Neural progenitor cell (in vitro differentiated cells): ENCODE results near the gene RAB6B.

Experiments
- CTCF ChIP-seq: fragments of 200-600 bp; sonication (generic); IDR thresholded peaks from 2 replicates; pipeline ENCODE4 v1.5.1; 2017; ENCODE audit warnings: antibody characterized with exemption, mild to moderate bottlenecking
- EZH2 ChIP-seq: fragments of 200-600 bp; sonication (generic); IDR thresholded peaks from 2 replicates; pipeline ENCODE4 v1.6.1; 2017; ENCODE audit warnings: antibody characterized with exemption, mild to moderate bottlenecking, moderate library complexity
- EZH2phosphoT487 ChIP-seq: fragments of 200-600 bp; sonication (generic); IDR thresholded peaks from 2 replicates; pipeline ENCODE4 v1.6.1; 2017; ENCODE audit warnings: antibody characterized with exemption

- TF ChIP-seq CTCF, result no peak
- no peak for TF ChIP-seq EZH2
- no peak for TF ChIP-seq EZH2phosphoT487
These were observed 92.2 kb downstream of the RAB6B start for GRCh38 chr3:133803469-133803868.
